GM04503 (cell line): ENCODE data around the gene BCAT1.
"Not testable (repeated sequence)": the region's sequence is repeated elsewhere in the genome, so short reads cannot be mapped to it uniquely, and the experiment has no call there.

Experiments
- DNase-seq: peaks from one replicate; pipeline ENCODE4 v3.0.0-alpha.2; 2012; ENCODE audit warnings: low read depth

Gene BCAT1

DNA sequence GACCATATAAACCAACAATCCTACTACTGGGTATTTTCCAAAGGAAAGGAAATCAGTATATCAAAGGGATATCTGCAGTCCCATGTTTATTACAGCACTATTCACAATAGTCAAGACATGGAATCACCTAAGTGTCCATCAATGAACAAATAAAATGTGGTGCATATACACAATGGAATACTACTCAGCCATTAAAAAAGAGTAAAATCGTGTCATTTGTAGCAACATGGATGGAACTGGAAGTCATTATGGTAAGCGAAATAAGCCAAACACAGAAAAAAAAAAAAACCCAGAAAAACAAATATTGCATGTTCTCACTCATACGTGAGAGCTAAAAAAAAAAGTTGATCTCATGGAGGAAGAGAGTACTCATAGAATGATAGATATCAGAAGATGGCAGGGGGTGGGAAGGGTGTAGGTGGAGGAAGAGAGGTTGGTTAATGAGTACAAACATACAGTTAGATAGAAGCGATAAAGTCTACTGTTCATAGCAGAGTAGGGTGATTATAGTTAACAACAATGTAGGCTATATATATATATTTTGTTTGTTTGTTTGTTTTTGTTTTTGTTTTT, 49.3 kb downstream of the BCAT1 start:
- DNase-seq = no peak

DNA sequence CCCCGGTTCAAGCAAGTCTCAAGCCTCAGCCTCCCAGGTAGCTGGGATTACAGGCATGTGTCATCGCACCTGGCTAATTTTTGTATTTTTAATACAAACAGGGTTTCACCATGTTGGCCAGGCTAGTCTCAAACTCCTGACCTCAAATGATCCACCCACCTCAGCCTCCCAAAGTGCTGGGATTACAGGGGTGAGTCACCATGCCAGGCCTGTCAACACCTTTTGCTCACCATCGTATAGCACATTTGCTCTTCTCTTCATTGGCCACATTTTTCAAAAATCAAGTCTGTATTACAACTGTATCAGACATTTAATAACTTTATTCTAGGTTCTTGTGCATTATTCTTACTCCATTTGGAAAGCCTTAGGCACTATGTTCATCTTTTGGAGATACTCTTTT, 50.3 kb downstream of the BCAT1 start:
- DNase-seq = no peak

GRCh38 chr12:24898185-24898584, 50.7 kb downstream of the BCAT1 start:
- DNase-seq = no peak

- DNase-seq = no peak
These were observed 52.7 kb downstream of the BCAT1 start for GRCh38 chr12:24896171-24896570.

- DNase-seq = no peak
These were observed 53.3 kb downstream of the BCAT1 start for GRCh38 chr12:24895612-24896011.

- DNase-seq = no peak
These were observed 54.0 kb downstream of the BCAT1 start for GRCh38 chr12:24894879-24895278.

DNA sequence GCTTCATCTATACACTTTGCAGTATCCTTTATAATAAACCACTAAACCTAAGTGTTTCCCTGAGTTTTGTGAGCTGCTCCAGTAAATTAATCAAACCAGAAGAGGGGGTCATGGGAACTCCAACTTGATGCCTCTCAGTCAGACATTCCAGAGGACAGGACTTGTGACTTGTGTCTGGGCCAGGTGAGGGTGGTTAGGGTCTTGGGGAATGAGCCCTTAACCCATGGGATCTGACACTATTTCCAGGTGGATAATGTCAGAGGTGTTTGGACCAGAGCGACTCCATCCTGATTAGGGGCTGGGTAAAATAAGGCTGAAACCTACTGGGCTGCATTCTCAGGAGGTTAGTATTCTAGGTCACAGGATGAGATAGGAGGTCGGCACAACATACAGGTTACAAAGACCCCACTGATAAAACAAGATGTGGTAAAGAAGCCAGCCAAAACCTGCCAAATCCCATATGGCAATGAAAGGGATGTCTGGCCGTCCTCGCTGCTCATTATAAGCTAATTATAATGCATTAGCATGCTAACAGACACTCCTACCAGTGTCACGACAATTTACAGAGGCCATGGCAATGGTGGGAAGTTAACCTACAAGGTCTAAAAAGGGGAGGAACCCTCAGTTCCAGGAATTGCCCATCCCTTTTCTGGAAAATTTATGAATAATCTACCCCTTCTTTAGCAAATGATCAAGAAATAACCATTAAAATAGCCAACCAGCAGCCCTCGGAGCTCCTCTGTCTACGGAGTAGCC, 58.7 kb downstream of the BCAT1 start:
- no peak for DNase-seq

DNA sequence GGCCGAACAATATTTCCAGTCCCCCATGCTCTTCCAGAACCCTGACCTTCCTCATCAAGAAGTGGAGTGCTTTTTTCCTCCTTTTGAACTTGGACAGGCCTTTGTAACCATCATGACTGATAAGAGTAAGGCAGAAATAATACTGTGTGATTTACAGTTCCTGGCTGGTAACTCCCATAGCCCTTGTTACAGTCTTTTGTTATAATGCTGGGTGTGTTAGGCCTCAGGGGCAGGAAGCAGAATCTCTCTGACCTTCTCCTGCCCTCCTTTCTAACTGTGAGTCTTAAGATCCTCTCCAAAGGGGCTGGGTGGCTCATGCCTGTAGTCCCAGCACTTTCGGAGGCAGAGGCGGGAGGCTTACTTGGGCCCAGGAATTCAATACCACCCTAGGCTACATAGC, 59.5 kb downstream of the BCAT1 start:
- DNase-seq = no peak

DNA sequence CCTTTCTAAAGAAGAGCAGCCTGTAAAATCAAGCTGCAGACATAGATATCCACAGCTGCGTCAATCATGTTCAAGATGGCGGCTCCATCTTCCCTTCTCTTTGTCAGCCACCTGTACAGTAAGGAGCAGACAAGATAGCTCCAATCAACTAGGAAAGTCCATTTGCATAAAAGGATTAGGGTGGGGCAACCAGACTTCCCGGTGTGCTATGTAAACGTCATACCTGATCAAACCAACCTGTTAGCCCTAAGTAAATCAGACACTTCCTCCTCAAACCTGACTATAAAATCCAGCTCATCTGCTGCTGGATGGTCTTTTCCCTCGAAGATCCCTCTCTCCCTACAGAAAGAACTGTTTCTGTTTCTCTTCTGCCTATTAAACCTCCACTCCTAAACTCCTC, 60.1 kb downstream of the BCAT1 start:
- no peak for DNase-seq

DNA sequence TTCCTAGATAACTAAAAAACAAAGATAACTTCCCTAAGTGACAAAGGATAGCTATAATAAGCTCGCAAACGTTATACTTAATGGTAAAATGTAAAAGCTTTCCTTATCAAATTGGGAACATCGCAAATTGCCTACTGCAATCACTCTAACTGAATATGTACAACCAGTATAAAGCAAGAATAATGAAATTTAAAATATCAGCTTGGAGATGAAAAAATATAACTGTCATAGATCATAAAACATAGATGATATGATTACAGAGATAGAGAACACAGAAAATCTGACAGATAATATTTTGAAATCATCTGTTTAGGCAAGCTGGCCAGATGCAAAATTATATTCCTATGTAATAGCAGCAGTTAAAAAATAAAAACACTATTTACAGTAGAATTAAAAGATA, 64.0 kb downstream of the BCAT1 start:
- DNase-seq = no peak

DNA sequence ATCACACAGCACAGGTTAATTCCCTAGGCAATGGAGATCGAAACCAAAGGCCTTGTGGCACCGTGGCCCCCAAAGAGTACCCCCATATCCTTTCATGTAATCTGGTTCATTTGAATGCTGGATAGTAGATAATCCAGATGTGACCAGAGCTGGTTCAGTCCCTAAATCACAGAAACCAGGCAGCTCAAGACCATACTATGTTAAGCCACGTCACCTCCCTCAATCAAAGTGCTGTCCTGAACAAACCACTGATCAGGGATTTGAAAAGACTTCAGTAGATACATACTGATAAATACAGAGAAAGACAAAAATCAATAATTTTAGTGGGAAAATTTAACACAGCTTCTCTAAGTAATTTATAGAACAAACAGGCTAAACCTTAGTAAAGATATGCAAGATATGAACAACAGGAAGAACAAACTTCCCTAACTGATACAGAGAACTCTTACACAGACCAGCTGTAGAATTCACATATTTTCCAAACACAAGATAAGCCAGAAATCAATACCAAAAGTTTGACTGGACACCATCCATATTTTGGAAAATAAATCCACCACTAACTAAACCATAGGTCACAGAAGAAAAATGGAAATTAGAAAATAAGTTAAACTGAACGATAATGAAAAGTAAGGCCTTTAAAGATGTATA, 67.1 kb downstream of the BCAT1 start:
- DNase-seq = no peak

DNA sequence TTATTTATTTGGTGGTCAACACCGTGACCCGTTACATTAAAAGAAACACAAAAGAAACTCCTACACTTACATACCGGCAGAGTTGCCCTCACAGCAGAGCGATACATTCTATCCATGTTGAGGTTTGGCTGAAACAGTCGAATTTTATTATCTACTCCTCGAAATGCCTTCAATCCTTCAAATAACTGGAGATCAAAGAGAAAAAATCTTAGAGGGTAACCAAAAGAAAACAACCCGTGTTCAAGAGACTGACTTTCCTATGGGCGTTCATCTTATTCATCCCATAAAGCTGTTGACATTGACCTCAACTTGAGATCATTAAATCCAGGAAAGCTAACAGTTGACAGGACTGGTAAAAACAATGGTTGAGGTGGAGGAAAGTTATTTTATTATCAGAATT, 67.7 kb downstream of the BCAT1 start:
- DNase-seq = no peak

GRCh38 chr12:24880732-24881131, 68.2 kb downstream of the BCAT1 start:
- no peak for DNase-seq

GRCh38 chr12:24879644-24880043, 69.3 kb downstream of the BCAT1 start:
- DNase-seq = no peak

DNA sequence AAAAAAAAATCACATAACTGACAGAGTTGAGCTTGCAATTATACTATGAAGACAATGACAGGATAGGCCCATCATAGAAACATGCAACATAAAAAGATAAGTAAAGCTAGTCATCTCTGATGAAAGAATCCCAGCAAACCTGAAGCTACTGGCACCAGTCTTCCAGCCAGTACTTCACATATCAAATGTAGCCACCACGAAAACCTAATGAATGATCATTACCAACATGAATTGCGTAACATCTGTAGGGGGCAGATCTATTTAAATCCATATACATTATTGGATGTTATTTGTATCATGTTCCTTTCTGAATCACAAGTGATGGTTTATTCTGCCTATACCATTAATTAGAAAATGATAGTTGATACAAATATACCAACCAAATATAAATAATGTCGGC, 73.9 kb downstream of the BCAT1 start:
- no peak for DNase-seq

- DNase-seq = no peak
These were observed 76.7 kb downstream of the BCAT1 start for GRCh38 chr12:24872211-24872610.

- DNase-seq = not testable (repeated sequence)
These were observed 82.8 kb downstream of the BCAT1 start for GRCh38 chr12:24866139-24866538.

- no peak for DNase-seq
These were observed 84.1 kb downstream of the BCAT1 start for GRCh38 chr12:24864796-24865125.

DNA sequence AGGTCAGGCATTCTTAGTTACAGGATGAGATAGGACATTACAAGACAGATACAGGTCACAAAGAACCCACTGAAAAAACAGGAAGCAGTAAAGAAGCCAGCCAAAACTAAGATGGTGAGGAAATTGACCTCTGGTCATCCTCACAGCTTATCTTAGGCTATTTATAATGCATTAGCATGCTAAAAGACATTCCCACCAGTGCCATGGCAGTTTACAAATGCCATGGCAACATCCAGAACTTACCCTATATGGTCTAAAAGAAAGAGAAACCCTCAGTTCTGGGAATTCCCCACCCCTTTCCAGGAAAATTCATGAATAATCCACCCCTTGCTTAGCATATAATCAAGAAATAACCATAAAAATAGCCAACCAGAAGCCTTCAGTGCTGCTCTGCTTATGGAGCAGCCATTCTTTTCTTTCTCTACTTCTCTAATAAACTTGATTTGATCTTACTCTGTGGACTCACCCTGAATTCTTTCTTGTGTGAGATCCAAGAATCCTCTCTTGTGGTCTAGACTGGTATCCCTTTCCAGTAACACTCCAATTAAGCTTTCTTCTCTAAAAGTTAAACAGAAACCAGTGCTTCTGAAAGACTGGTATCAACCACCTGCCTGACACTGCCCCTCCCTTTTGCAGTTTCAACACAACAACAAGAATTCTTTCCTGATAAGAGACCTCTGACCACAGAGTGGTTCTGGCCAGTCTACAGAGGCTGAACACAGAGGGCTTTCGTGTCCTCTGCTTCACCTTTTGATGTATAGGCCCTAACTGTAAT, 86.9 kb downstream of the BCAT1 start:
- no peak for DNase-seq

- no peak for DNase-seq
These were observed 88.4 kb downstream of the BCAT1 start for GRCh38 chr12:24860546-24860945.

DNA sequence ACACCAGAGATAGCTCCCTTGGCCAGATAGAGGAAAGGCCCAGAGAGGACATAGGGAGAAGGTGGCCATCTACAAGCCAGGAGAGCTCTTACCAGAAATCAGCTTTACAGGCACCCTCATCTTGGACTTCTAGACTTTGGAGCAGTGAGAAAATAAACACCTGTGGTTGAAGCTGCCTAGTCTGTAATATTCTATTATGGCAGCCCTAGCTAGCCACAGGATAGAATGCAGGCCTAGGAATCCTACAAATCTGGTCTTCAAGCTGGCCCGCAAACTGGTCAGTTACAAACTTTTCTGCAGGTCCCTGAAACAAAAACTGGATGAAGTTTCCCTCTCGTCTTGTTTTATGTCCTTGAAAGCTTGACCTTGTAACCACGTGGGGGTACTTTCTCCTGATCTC, 92.4 kb downstream of the BCAT1 start:
- DNase-seq = no peak

DNA sequence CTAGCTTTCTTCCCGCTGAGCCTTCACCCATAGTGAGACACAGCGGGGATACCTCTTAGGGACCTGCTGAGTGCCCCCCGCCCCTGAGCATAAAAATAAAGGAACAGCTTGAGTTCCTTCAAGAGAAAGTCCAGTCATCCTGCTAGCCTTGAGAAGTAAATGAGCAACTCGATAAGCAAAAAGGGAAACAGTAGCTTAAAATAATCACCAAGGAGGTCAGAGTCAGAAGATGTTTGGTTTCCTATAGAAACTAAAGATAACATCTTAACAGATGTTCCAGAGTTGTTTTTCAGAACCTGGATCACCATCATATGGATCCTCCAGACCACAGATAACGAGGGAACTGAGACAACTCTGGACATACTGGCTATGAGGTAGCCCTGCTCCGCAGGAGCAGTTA, 94.0 kb downstream of the BCAT1 start:
- no peak for DNase-seq

- no peak for DNase-seq
These were observed 94.9 kb downstream of the BCAT1 start for GRCh38 chr12:24854017-24854416.
